Measurements from ENCODE around the gene ADO. TPM values are rescaled to one million over a fixed set of nuclear protein-coding genes. Genes with fewer than 3 reads are reported as not detected.

The ADO gene
- total and polyA plus RNA-seq, 2 donors (not counting 3 experiments of a cell fraction or from before 2014, with no cell fraction given), result 6.5 to 14.5 TPM

DNA sequence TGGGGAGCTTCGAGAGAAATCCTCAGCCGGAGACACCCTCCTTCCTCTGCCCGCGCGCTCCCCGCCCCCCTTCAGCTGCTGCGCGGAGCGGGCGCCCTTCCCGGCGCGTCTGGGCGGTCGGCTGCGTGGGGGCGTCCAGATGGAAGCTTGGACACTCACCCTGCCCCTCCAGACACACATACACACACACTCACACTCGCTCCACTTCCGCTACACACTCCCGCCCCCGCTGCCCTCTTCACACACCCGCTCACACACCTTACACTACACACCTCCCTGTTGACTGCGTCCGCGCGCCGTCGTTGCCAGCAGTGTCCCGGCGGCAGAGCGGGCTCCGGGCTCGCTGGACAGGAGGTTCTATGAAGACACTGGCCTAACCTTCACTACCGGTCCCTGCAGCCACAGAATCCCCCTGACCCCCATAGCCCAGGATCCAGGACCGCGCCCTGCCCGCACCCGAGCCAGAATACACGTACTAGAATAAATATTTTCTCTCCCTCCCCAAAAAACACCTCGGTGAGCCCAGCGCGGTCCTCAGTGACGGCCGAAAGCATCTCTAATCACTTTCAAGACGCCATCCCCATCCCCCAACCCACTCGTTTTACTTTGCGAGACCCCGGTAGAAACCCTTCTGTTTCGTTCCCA lies 12.7 kb downstream of the ADO start:
- TF ChIP-seq FOS (IDR thresholded peaks at IDR 0.05; ENCODE audit: borderline replicate concordance, insufficient read depth, low read length), result no peak
- no peak for TF ChIP-seq MYC (IDR thresholded peaks at IDR 0.05; ENCODE audit: low read depth, low read length)
- no peak for TF ChIP-seq POLR2A (IDR thresholded peaks at IDR 0.05; ENCODE audit: low read depth, low read length)
- TF ChIP-seq, protein P1, sequence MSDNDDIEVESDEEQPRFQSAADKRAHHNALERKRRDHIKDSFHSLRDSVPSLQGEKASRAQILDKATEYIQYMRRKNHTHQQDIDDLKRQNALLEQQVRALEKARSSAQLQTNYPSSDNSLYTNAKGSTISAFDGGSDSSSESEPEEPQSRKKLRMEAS (IDR thresholded peaks at IDR 0.05; ENCODE audit: insufficient read depth, insufficient read length), result no peak
- no peak for TF ChIP-seq GATA2 (IDR thresholded peaks at IDR 0.05; ENCODE audit: insufficient read depth, insufficient read length, low read depth, low read length)
- no peak for TF ChIP-seq POLR2AphosphoS5 (IDR thresholded peaks at IDR 0.05; ENCODE audit: insufficient read depth, low read depth, low read length)
- TF ChIP-seq, protein P2, sequence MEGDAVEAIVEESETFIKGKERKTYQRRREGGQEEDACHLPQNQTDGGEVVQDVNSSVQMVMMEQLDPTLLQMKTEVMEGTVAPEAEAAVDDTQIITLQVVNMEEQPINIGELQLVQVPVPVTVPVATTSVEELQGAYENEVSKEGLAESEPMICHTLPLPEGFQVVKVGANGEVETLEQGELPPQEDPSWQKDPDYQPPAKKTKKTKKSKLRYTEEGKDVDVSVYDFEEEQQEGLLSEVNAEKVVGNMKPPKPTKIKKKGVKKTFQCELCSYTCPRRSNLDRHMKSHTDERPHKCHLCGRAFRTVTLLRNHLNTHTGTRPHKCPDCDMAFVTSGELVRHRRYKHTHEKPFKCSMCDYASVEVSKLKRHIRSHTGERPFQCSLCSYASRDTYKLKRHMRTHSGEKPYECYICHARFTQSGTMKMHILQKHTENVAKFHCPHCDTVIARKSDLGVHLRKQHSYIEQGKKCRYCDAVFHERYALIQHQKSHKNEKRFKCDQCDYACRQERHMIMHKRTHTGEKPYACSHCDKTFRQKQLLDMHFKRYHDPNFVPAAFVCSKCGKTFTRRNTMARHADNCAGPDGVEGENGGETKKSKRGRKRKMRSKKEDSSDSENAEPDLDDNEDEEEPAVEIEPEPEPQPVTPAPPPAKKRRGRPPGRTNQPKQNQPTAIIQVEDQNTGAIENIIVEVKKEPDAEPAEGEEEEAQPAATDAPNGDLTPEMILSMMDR (IDR thresholded peaks at IDR 0.05; ENCODE audit: extremely low read depth in 1 of 2, insufficient read depth in 1 of 2, low read depth in 1 of 2, low read length in 2 of 2), result no peak
- TF ChIP-seq JUN (IDR thresholded peaks at IDR 0.05; ENCODE audit: borderline replicate concordance, insufficient read depth, insufficient read length, low read depth), result no peak
- TF ChIP-seq EZH2 (IDR thresholded peaks at IDR 0.05; ENCODE audit: borderline replicate concordance, low read depth, low read length, severe bottlenecking), result no peak
- DNase-seq (ENCODE audit: low read depth, low spot score), result peak; percentile 29
- dilution Hi-C loops (cut with MboI; ENCODE audit: extremely low pct_ligation_motif_present, low sequenced_read_pairs), result no loop called here

More for the DNA sequence above, 12.7 kb downstream of the ADO start:
- ChIA-PET CTCF (interaction anchor here (0.6 to 9.9 kb wide), 57 partner anchors 9 to 1002 kb away, joined by 3 to 232 read pairs (median 4); partner anchors contain the start of genes ADO and NRBF2), POLR2A (interaction anchor here (0.6 kb wide), 1 partner anchor 53 kb away, joined by 4 read pairs; no protein-coding TSS in a partner anchor)
- no peak for FAIRE-seq
- intact Hi-C loops (cut with micrococcal nuclease), result loop anchor here (2.0 to 5.0 kb wide), 7 partner anchors 130 to 2000 kb away; partner anchors contain the start of genes RHOBTB1 and RTKN2
- Histone ChIP-seq H3K79me2 (ENCODE audit: control insufficient read depth, insufficient read depth, low read length) (no peaks in the 10 kb centered on the region), H3K9me3 (replicated peaks; ENCODE audit: control insufficient read depth, insufficient read depth, low read length) (no peaks in the 10 kb centered on the region), H3K27ac (ENCODE audit: insufficient read depth, low read depth, low read length) (no peak overlapping the region), H3K4me1 (ENCODE audit: control insufficient read depth, extremely low read depth, insufficient read depth, low read length) (peaks cover 24% of the 10 kb centered on the region), H3K9ac (replicated peaks; ENCODE audit: extremely low read depth, insufficient read depth, low read length) (peak overlapping the region; percentile 16), H3K36me3 (ENCODE audit: control insufficient read depth in 2 of 2, extremely low read depth in 1 of 2, insufficient read depth in 2 of 2, low read length in 2 of 2) (no peaks in the 10 kb centered on the region), H3K4me2 (ENCODE audit: insufficient read depth, low read length) (peak overlapping the region; percentile 97), H3K9me1 (replicated peaks; ENCODE audit: control insufficient read depth, extremely low read depth, insufficient read depth, low read length) (no peaks in the 10 kb centered on the region), H3K4me3 (replicated peaks in 1 of 3; ENCODE audit: insufficient read depth in 1 of 3, low read depth in 1 of 3, low read length in 3 of 3) (peak overlapping the region; percentile 45 to 91 (median 51)), H4K20me1 (replicated peaks; ENCODE audit: control insufficient read depth, extremely low read depth, insufficient read depth, low read length) (no peaks in the 10 kb centered on the region), H3K27me3 (ENCODE audit: control insufficient read depth in 2 of 2, insufficient read depth in 2 of 2, low read length in 2 of 2) (peaks cover 51 to 61% of the 10 kb centered on the region in 2 experiments), H2AFZ (ENCODE audit: low read depth, low read length) (peak overlapping the region; percentile 70)
- no TSS peak for BruUV-seq (replicated peaks)
